NCI-H1092 treated with DMSO at 0.1 percent for 48 hours (cell line): ENCODE results near the gene CNTRL.
"Not testable (repeated sequence)": the region's sequence is repeated elsewhere in the genome, so short reads cannot be mapped to it uniquely, and the experiment has no call there.

Experiments
- DNase-seq: peaks from one replicate; lab custom pipeline; 2025; lab: John Stamatoyannopoulos, UW

Gene CNTRL

DNA sequence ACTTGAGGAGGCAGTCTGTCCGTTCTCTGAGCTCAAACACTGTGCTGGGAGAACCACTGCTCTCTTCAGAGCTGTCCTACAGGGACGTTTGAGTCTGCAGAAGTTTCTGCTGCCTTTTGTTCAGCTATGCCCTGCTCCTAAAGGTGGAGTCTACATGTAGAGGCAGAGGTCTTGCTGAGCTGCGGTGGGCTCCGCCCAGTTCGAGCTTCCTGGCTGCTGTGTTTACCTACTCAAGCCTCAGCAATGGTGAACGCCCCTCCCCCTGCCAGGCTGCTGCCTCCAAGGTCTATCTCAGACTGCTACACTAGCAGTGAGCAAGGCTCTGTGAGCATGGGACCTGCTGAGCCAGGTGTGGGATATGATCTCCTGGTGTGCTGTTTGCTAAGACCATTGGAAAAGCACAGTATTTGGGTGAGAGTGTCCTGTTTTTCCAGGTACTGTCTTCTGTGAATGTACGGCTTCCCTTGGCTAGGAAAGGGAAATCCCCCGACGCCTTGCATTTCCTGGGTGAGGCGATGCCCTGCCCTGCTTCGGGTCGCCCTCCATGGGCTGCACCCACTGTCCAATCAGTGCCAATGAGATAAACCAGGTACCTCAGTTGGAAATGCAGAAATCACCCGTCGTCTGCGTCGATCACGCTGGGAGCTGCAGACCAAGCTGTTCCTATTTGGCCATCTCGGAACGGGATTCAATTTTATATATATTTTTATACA is 58.5 kb downstream of the CNTRL start:
- DNase-seq, result no peak

DNA sequence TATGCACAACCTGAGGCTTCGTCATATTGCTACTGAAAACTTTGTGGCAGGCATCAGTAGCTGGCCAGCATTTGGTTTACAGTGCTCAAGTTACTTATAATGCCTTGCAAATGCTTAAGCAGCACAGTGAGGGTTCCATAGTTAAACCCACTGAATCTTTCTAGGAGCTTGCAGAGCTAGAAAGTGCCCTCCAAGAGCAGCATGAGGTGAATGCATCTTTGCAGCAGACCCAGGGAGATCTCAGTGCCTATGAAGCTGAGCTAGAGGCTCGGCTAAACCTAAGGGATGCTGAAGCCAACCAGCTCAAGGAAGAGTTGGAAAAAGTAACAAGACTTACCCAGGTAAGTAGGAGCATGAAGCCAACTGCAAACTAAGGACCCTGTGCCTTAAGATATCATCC is 60.9 kb downstream of the CNTRL start:
- DNase-seq, result no peak

DNA sequence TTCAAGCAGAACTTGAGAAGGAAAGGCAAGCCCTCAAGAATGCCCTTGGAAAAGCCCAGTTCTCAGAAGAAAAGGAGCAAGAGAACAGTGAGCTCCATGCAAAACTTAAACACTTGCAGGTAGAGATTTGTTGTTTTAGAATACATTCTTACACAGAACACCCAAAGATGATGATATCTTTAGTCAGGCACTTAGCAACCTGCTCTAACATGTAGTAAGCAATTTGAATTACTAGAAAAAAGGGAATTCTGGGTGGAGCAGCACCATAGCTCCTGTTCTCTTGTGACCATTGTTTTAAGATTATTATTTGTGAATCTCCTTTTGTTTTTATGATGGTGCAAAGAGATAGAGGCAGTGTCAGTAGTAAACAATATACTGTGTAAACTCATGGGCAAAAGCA is 63.8 kb downstream of the CNTRL start:
- DNase-seq, result no peak

DNA sequence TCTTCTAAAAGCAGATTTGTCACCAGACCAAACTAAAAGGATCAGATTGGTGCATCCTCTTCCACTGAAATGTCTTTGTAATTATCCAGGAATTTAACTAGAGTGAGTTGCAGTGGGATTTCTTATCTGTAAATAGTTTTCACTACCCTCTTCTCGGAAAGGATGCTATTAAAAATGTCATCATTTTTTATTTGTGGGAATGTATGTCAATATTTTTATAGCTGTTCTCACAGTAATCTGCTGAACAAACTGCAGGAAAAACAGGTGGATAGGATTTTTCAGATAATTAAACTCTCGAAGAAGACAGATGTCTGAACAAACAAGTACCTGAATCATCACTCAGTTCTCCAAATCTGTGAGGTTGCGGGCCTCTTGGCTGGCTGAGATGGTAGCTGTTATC is 64.2 kb downstream of the CNTRL start:
- DNase-seq, result no peak

DNA sequence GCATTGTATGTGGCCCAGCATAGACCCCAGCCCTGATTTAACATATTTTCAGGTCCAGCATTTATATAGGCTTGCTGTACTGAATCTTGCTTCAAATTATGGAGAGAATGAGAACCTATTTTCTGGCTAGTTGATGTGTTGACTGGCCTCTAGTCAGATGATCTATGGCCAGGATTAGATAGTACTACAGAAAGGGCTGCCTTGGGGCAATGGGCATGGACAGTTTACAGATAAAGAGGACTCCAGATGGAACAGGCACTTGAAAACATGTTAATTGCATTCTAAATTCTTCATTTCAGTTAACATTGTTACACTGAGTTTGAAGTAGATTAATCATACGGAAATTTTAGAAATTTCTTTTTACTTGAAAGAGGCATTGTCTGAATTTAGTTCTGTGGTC is 65.4 kb downstream of the CNTRL start:
- DNase-seq, result no peak

DNA sequence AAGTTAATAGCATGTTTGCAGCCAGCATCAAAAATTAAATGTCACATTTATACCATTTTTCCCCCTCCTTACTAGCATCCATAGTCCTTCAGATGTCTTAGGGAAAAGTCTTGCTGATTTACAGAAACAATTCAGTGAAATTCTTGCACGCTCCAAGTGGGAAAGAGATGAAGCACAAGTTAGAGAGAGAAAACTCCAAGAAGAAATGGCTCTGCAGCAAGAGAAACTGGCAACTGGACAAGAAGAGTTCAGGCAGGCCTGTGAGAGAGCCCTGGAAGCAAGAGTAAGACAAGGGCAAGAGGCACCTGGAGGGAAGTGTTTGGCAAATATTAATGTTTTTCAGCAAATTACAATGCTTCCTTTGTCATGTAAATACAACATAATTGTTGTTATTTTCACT is 66.6 kb downstream of the CNTRL start:
- DNase-seq, result no peak

DNA sequence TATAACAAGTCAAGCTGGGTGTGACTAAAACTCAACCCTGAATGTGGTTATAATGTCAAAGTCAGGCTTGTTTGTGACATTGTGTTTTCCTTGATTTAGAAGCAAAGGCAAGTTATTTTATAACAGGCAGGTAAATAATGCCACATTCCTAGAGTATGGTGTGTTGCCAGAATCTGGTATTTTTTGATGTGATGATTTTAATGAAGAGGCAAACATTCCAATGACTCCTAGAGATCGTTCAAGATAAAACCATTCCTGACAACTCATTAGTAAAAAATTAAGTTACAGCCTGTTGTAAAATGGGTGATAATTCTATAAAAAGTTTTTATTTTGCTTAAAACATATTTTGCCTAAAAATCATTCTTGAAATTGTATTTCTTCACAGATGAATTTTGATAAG is 67.0 kb downstream of the CNTRL start:
- no peak for DNase-seq

DNA sequence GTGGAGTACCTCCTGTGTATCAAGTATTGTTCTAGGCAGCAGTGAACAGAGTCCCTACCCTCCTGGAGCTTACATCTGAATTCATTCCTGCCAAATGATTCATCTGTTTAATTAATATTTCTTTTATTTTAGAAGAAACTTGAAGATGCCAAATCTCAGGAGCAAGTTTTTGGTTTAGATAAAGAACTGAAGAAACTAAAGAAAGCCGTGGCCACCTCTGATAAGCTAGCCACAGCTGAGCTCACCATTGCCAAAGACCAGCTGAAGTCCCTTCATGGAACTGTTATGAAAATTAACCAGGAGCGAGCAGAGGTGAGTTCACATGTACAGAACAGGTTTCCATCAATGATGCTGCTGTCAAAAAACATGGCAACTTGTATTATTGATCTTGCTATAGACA is 69.0 kb downstream of the CNTRL start:
- no peak for DNase-seq

DNA sequence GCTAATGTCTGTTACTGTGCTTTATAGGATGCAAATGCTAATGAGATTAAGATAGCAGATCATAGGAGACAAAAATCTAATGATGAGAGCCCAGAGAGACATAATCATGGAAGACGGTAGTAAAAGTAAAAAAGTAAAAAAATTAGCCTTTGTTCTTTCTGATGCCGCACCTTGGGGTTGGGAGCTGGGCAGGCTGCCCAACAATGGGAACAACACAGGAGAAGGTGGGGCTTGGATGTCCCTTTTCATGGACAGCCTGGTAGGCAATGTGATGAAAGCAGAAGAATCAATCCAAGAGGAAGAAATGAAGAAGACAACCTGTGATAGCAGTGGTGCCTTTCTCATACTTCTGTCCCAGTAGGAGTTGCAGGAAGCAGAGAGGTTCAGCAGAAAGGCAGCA is 69.7 kb downstream of the CNTRL start:
- DNase-seq, result no peak

DNA sequence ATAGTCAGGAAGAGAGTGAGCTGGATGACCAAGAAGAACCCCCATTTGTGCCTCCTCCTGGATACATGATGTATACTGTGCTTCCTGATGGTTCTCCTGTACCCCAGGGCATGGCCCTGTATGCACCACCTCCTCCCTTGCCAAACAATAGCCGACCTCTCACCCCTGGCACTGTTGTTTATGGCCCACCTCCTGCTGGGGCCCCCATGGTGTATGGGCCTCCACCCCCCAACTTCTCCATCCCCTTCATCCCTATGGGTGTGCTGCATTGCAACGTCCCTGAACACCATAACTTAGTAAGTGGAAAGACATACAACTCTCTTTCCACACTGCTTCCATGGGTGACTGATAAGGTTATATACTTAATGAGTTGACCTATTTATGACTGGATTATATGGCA is 75.4 kb downstream of the CNTRL start:
- DNase-seq, result no peak

DNA sequence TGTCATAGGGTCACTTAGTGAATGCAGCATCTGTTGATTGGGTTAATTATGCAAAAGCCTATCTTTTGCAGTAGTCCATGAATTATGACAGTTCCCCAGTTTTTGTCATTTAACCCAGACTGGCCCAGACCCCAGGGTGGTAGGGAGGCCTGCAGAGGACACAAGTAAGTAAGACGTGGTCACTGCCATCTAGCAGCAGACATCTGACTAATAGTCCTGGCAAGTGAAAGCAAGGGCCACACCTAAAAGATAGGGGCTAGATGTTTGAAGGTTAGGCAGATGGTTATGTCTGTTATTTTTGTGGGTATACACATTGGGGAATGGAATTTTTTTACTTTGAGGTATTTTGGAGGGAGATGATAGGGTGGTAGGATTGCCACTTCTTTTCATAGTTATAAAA is 78.9 kb downstream of the CNTRL start:
- no peak for DNase-seq

DNA sequence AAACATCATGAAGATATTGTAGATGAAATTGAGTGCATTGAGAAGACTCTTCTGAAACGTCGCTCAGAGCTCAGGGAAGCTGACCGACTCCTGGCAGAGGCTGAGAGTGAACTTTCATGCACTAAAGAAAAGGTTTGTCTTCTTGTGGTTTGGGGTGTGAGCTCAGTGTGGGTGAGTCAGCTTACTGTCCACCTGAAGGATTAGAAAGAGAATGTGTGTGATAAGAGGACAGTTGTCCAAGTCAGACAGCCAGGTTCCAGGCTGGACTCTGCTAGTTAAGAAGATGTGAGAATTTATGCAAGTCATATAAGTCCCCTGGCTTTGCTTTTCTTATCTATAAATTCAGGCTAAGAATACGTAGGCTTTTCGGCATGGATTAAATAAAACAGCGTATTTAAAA is 80.0 kb downstream of the CNTRL start:
- no peak for DNase-seq

DNA sequence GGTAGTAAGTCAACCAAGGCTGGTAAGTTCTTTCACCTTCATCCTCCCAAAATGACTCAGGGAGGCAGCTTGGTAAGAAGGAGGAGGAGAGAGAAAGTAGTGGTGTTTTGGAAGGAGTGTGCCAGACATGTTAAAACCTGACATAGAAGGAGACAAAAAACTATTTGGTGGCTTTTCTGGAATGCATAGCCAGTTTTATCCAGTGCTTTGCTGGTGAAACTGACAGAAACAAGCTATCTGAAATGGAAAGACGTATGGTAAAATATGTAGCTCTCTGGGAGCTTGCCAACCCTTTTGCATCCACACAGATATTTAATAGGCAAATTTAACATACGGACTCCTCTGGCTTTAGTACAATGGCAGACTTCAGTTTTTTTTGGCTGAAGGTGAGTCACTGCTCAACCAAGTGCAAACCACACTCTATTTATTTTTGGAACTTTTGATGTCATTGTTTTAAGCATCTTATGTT is 81.5 kb downstream of the CNTRL start:
- no peak for DNase-seq

DNA sequence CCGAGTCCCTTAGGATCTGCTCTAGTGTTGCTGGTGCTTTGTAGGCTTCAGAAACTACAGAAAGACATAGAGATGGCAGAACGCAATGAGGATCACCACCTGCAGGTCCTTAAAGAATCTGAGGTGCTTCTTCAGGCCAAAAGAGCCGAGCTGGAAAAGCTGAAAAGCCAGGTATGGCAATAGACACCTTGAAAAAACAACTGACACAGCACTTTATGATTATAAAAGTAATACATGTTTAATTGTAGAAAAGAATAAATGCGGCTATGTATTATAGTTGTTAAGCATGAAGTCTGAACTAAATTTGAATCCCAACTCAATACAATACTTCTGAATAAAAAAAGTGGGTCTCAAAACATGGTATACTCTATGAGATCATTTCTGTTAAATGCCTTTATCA is 83.2 kb downstream of the CNTRL start:
- DNase-seq, result no peak

DNA sequence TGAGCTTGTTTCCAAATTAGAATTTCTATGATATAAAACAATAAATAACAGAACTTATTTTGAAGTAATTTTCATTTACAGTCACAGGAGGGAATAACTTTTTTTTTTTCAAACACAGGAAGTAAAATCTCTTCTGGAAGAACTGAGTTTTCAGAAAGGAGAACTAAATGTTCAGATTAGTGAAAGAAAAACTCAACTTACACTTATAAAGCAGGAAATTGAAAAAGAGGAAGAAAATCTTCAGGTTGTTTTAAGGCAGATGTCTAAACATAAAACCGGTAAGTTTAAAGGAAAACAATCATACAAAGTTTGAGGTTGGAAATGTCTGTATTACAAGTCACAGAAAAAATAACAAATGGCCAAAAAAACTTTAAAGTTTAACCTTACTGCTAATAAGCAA is 85.3 kb downstream of the CNTRL start:
- DNase-seq, result no peak

DNA sequence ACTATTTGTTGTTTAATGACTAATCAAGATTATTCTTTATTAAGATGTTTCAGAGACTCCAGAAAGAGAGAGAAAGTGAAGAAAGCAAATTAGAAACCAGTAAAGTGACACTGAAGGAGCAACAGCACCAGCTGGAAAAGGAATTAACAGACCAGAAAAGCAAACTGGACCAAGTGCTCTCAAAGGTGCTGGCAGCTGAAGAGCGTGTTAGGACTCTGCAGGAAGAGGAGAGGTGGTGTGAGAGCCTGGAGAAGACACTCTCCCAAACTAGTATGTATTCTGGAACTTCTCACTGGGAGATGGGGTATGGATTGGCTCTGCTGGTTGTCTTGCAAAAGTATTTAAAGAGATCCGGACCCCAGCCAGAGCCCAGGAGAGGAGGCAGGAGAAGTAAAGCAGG is 93.3 kb downstream of the CNTRL start:
- no peak for DNase-seq

DNA sequence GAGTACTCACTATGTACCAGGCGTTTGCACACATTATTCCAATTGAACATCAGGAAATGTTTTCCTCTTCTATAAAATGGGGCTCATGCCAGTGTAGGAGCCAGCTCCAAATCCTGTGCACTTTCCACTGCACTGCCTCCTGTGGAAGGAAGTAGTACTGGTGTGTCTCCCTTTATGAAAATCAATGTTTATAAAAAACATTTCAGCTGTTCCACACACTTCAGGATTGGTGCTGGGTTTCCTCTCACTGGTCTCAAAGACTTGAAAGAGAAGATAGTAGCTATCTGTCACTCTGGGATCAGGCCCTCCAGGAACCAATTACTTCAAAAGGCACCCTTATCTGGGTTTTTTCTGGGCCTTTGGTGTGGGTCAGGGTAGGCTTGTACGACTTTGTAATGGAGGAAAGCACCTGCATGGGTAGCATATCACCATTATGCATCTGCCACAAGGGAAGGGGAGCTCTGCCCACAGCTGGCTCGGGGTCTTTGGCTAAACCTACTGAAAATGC is 94.4 kb downstream of the CNTRL start:
- no peak for DNase-seq

DNA sequence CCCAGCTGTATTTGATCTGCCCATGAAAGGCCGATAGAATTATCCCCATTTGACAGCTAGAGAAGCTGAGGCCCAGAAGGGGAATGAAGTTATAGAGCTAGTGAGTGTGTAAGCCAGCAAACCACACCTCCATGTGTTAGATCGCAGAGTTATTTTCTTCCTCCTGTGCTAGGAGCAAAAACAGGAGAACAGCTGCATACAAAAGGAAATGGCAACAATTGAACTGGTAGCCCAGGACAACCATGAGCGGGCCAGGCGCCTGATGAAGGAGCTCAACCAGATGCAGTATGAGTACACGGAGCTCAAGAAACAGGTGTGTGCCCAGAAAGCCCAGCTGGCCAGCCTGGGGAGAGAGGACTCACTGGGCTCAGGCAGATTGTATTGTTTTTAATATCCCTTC is 96.5 kb downstream of the CNTRL start:
- no peak for DNase-seq

DNA sequence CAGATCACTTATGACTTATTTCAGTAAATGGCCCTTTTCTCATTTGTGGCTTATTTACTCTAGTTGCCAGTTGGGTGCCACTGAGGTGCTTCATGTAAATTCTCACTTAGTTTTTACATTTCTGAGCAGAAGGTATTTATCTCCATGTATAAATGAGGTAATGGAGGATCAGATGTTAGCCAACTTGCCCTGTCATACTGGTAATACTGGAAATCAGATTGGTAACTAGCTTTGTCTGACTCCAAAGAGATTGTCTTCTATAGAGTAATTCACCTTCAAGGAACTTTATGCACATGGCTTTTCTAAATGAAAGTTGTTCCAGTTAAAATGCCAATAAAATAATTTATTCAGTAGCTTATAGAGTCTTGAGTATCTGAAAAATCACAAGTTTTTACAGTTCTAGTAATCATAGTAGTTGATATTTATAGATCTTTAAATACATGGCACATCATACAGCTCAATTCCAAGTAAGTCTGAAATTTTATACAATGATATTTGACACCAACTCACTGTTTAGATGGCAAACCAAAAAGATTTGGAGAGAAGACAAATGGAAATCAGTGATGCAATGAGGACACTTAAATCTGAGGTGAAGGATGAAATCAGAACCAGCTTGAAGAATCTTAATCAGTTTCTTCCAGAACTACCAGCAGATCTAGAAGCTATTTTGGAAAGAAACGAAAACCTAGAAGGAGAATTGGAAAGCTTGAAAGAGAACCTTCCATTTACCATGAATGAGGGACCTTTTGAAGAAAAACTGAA is 98.2 kb downstream of the CNTRL start:
- DNase-seq, result no peak

DNA sequence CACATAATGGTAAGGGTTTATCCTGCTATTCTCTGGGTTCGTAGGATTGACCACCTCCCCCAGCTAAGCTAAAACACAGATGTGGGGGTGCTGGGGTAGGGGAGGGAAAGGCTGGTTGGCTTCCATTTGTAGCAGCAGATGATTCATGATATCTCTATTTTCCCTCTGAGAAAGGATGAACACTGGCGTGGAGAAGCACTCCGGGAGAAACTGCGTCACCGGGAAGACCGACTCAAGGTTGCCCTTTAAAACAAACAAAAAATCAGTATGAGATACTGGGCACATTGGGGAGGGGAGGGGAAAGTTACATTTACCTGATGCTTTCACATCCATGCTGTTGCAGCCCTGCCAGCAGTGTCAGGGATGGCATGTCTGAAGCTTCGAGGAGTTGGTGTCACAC is 98.7 kb downstream of the CNTRL start:
- DNase-seq, result no peak

DNA sequence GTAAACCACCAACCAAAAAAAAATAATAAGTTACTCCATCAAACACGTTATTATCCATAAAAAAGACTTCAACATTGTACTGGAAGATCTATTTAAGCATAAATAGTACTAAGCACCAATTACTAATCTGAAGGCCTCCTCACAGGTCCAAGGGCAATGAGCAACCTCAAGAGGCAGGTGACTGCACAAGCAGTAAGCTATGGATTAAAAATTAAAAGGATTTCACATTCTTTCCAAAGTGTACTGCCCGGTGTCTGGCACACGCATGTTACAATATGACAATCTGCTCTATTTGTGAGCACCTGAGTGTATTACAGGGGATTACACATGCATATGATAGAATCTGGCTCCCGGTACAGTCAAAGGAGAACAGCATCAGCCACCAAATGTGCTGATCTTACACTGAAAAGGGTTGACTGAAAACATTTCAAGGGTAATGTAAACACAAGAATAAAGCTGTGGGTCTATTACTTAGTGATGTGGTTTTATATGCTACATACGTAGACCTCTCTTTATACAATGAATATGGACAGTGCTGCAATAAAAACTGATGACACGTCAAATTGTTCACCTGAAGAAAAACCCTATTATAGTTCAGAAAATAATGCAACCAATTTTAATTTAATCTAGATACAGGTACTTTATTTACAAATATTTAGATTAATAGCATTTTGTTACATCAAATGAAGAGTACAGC is 104.1 kb downstream of the CNTRL start:
- DNase-seq, result no peak

DNA sequence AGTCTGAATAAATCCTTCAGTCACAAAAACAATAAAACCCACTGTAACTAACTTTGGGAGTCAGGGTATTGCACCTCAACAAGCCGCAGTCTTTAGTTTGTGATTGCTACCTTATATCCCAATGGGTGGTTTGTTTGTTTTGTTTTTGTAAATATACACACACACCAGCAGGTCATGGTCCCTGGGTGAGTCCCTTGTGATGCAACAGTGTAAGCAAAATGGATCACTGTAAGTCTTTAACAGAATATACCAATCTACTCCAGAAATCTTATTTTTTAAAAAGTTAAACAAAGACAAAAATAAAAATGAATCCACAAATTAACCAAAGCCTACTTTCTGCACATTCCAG is 104.6 kb downstream of the CNTRL start:
- DNase-seq, result not testable (repeated sequence)
